GM12874 (cell line): ENCODE results near the gene MON2.

Experiments
- TF ChIP-seq, protein P1 (sequence below): IDR thresholded peaks from 2 replicates; pipeline ENCODE4 v1.5.1; 2011; ENCODE audit warnings: low read depth, mild to moderate bottlenecking, control low read depth, low read length, moderate library complexity; ENCODE audit not compliant: insufficient read depth

Gene MON2

DNA sequence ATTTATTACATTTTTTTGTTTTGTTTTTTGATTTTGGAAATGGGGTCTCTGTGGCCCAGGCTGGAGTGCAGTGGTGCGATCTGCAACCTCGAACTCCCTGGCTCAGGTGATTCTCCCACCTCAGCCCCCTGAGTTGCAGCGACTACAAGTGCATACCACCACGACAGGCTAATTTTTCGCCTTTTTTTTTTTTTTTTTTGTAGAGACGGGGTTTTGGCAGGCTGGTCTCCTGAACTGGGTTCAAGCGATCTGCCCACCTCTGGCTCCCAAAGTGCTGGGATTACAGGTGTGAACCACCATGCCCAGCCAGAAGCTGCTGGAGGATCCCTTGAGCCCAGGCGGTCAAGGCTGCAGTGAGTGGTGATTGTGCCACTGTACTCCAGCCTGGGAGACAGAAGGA, 2.3 kb downstream of the MON2 start:
- TF ChIP-seq, protein P1, sequence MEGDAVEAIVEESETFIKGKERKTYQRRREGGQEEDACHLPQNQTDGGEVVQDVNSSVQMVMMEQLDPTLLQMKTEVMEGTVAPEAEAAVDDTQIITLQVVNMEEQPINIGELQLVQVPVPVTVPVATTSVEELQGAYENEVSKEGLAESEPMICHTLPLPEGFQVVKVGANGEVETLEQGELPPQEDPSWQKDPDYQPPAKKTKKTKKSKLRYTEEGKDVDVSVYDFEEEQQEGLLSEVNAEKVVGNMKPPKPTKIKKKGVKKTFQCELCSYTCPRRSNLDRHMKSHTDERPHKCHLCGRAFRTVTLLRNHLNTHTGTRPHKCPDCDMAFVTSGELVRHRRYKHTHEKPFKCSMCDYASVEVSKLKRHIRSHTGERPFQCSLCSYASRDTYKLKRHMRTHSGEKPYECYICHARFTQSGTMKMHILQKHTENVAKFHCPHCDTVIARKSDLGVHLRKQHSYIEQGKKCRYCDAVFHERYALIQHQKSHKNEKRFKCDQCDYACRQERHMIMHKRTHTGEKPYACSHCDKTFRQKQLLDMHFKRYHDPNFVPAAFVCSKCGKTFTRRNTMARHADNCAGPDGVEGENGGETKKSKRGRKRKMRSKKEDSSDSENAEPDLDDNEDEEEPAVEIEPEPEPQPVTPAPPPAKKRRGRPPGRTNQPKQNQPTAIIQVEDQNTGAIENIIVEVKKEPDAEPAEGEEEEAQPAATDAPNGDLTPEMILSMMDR = no peak

DNA sequence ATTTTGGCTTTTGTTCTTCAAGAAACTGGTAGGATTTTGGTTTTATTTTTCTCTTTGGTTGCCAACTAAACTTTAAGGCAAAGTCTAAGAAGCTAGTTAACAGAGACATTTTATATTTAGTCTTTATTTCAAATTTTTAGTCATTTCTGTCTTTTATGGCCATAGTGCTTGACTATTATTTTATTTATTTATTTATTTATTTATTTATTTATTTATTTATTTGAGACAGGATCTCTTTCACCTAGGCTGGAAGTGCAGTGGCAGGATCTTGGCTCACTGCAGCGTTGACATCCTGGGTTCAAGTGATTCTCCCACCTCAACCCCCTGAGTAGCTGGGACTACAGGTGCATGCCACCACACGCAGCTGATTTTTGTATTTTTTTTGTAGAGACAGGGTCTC, 3.1 kb downstream of the MON2 start:
- TF ChIP-seq, protein P1 = no peak

DNA sequence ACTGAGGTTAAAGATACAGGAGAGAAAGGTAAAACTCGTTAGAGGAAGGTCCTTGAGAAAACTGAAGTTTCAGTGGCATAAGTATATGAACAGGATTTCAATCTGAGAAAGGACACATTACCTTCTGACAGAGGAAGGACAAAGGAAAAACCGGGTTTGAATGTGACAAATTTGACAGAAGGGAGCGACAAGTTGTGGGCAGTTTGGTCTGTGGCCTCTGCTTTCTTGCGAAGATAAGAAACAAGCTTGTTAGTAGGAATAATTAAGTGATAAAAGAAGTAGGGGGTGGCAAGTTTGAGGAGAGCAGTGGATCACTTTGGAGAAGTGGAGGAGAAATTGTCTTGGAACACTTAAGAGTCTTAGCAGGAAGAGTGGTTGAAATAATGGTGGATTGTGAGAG, 5.1 kb downstream of the MON2 start:
- TF ChIP-seq, protein P1 = no peak

DNA sequence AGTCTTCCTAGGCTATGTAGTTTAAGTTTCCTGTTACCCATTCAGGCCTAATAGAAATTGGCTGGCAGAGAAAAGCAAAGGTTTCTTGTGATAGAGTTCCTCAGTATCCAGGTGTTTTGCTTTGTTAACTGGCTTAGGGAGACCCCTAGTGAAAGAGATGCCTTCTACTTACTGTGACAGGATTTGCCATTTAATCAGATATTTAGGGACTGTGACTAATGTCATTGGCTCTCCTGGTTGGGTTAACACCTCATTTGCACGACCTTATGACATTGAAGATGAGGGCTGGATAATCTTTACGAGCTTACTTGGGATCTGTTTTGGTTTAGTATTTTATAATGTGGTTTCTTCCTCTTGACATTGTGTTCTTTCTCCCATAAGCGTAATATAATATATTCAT, 5.8 kb downstream of the MON2 start:
- TF ChIP-seq, protein P1 = no peak

DNA sequence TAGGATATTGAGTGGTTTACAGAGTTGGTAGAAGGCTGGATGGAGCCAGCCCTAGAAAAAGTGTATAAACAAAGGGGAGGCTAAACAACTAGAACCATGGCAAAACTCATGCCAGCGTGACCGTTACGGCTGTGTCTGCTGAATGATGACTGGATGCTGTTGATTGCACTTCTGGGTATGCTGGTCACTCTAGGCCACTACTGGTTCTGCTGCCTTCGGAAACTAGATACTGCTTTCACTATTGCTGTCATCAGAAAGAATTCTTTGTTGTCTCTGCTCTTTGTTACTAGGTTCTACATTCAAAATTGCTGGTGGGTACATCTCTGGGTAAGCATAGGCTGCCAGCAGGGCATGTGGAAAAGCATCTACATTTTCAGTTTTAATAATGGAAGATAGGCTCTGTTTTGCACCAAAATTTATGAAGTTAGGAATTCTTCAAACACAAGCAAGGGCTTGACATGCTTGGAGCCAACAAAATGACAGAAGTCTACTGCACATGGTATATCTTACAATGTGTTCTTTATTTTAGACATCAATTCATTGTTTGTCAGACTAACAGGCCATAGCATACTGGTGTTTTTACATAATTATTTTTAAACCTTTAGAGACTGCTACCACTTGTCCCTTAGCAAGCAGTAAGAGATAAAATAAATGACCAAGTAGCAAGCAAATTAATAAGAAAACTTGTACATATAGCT, 15.4 kb downstream of the MON2 start:
- TF ChIP-seq, protein P1 = no peak

DNA sequence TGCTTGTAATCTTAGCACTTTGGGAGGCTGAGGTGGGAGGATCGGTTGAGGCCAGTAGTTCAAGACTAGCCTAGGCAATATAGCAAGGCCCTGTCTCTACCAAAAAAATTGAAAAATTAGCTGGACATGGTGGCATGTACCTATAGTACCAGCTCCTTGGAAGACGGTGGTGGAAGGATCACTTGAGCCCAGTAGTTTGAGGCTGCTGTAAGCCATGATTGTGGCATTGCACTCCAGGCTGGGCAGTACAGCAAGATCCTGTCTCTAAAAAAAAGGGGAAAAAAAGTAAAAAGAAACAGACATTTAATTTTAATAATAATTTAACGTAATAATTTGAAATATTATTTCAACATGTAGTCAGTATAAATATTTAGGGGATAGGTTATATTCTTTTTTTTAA, 16.1 kb downstream of the MON2 start:
- TF ChIP-seq, protein P1 = no peak

DNA sequence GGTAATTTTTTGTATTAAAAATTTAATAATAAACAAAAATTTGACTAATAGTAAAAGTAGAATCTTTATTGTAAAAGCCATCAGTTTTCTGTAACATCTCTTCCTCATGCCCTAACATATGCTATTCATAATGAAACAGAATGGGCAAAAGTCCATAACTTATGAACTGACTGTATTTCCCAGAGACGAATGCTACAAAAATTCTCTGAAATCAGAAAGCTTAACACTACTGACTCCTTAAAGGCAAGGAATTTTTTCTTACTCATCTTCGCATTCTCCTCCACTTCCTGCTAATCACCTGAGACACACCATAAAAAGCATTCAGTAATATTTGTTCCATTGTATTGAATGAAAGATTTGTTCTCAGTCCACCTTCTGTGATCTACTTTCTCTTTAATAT, 17.6 kb downstream of the MON2 start:
- TF ChIP-seq, protein P1 = no peak
